Measurements from ENCODE around the gene EMD. TPM values are rescaled to one million over a fixed set of nuclear protein-coding genes. Genes with fewer than 3 reads are reported as not detected.
"Not testable (repeated sequence)": the region's sequence is repeated elsewhere in the genome, so short reads cannot be mapped to it uniquely, and the experiment has no call there.

The EMD gene
- total RNA-seq, 3 donors from 2014 or later, result 33.8 to 48.1 (median 45.6) TPM

DNA sequence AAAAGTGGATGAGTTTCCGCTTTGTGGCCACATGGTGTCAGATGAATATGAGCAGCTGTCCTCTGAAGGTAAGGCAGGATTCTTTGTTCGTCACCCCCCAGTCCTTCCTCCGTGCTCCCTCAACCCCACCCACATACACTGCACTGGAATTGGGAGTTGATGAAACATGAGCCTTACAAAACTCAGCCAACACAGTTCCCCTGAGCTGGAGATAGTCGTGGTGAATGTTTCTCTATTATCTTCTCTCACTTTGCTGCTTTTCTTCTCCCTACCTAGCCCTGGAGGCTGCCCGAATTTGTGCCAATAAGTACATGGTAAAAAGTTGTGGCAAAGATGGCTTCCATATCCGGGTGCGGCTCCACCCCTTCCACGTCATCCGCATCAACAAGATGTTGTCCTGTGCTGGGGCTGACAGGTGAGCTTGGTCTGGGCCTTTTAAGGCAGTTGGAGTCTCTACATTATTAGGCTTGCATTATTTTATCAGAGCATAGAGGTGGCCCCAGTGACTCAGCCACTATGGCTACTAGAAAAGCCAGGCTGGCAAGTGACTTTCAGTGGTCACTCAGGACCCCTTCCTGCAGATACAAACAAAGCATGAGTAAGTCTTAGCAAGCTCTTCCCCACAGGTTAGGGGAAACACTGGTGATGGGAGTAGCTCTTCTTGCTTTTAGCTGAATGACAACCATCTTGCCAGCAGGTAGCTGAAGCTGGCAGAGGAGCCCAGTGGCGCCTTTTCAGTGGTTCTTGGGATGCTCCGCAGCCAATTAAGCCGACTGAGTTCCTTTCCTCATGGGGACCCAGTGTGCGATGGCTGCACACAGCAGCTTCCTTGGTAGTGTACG lies 20.7 kb downstream of the EMD start:
- Histone ChIP-seq H3K27ac (peak overlapping the region; percentile 96 to 97), H3K4me3 (peak overlapping the region; percentile 69 to 84 (median 72)), H3K27me3 (peaks cover 0 to 17% of the 10 kb centered on the region in 2 donors), H3K9me3 (no peaks in the 10 kb centered on the region), H3K4me1 (no peaks in the 10 kb centered on the region), H3K36me3 (no peaks in the 10 kb centered on the region)
- TF ChIP-seq POLR2AphosphoS5 (IDR thresholded peaks at IDR 0.05), result peak in 1 of 3 donors; percentile 12
- no peak for TF ChIP-seq POLR2A (IDR thresholded peaks at IDR 0.05)
- no peak for DNase-seq (ENCODE audit: low spot score in 2 of 2)
- intact Hi-C loops (cut with DNase I; ENCODE audit: low total_unique reads), result no loop called here

DNA sequence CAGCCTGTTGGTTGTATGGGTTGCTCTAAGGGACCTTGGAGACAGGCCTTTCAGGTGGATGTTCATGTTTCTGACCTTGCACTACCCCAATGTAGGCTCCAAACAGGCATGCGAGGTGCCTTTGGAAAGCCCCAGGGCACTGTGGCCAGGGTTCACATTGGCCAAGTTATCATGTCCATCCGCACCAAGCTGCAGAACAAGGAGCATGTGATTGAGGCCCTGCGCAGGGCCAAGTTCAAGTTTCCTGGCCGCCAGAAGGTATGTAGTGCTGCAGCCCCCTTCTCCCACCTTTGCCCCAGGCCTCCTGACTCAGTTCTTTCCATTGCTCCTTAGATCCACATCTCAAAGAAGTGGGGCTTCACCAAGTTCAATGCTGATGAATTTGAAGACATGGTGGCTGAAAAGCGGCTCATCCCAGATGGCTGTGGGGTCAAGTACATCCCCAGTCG lies 21.3 kb downstream of the EMD start:
- peak overlapping the region in 1 of 2 donors; percentile 66 for H3K27ac ChIP-seq
- peak overlapping the region in 1 of 3 donors; percentile 84 for H3K4me3 ChIP-seq
- H3K36me3 ChIP-seq; H3K9me3 ChIP-seq; H3K4me1 ChIP-seq; intact Hi-C loops (cut with DNase I; ENCODE audit: low total_unique reads); DNase-seq (ENCODE audit: low spot score in 2 of 2): not testable (repeated sequence)
- H3K27me3 ChIP-seq, result peaks cover 0 to 18% of the 10 kb centered on the region in 2 donors

DNA sequence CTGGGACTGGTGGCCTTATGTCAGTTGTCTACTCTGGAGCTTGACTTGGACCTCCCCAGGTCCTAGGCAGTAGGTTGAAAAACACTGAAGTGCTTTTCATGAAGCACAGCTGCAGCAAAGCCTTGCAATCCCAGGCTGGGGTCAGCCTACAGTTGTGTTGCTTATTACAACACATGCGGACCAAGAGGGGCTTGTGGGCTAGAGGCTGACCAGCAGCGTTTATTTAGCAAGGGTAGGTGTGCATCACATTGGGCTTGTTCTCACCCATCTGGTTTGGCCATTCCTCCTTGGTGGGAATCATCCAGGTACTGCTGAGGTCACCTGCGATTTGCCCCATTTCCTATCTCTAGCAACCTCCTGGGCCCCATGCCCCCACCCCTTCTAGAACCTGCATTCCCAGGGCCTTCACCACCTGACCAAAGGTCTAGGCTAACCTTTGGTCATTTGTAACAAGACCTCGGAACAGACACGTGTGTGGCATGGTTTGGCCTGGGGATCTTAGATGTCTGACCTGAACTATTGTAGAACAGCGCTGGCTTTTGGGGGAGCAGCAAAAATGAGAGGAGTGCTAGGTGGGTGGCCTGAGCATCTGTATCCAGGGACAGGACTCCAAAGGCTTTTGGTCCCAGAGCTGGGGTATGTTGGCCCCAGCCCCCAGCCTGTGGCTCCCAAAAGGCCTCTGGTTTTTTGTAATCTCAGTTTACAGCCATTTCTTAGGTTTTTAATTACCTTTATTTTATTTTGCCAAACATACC lies 22.1 kb downstream of the EMD start:
- no peaks in the 10 kb centered on the region for H3K36me3 ChIP-seq
- no peak for DNase-seq (ENCODE audit: low spot score in 2 of 2)
- H3K4me1 ChIP-seq, result no peaks in the 10 kb centered on the region
- H3K9me3 ChIP-seq, result no peaks in the 10 kb centered on the region
- peak overlapping the region in 1 of 2 donors; percentile 22 for H3K27ac ChIP-seq
- H3K4me3 ChIP-seq, result no peak overlapping the region
- peaks cover 0 to 18% of the 10 kb centered on the region in 2 donors for H3K27me3 ChIP-seq
- TF ChIP-seq POLR2AphosphoS5 (IDR thresholded peaks at IDR 0.05) (peak in 1 of 3 donors; percentile 47), POLR2A (IDR thresholded peaks at IDR 0.05) (no peak)
- intact Hi-C loops (cut with DNase I; ENCODE audit: low total_unique reads), result no loop called here

GRCh38 chrX:154401918-154402621 lies 23.0 kb downstream of the EMD start:
- Histone ChIP-seq H3K9me3 (no peaks in the 10 kb centered on the region), H3K27ac (peak overlapping the region; percentile 50 to 55), H3K27me3 (peaks cover 0 to 18% of the 10 kb centered on the region in 2 donors), H3K36me3 (no peaks in the 10 kb centered on the region), H3K4me1 (no peaks in the 10 kb centered on the region), H3K4me3 (no peak overlapping the region)
- no peak for TF ChIP-seq POLR2A (IDR thresholded peaks at IDR 0.05)
- TF ChIP-seq, protein P1, sequence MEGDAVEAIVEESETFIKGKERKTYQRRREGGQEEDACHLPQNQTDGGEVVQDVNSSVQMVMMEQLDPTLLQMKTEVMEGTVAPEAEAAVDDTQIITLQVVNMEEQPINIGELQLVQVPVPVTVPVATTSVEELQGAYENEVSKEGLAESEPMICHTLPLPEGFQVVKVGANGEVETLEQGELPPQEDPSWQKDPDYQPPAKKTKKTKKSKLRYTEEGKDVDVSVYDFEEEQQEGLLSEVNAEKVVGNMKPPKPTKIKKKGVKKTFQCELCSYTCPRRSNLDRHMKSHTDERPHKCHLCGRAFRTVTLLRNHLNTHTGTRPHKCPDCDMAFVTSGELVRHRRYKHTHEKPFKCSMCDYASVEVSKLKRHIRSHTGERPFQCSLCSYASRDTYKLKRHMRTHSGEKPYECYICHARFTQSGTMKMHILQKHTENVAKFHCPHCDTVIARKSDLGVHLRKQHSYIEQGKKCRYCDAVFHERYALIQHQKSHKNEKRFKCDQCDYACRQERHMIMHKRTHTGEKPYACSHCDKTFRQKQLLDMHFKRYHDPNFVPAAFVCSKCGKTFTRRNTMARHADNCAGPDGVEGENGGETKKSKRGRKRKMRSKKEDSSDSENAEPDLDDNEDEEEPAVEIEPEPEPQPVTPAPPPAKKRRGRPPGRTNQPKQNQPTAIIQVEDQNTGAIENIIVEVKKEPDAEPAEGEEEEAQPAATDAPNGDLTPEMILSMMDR (IDR thresholded peaks at IDR 0.05), result no peak
- TF ChIP-seq POLR2AphosphoS5 (IDR thresholded peaks at IDR 0.05), result no peak
- no peak for DNase-seq (ENCODE audit: low spot score in 2 of 2)
- intact Hi-C loops (cut with DNase I; ENCODE audit: low total_unique reads), result no loop called here

DNA sequence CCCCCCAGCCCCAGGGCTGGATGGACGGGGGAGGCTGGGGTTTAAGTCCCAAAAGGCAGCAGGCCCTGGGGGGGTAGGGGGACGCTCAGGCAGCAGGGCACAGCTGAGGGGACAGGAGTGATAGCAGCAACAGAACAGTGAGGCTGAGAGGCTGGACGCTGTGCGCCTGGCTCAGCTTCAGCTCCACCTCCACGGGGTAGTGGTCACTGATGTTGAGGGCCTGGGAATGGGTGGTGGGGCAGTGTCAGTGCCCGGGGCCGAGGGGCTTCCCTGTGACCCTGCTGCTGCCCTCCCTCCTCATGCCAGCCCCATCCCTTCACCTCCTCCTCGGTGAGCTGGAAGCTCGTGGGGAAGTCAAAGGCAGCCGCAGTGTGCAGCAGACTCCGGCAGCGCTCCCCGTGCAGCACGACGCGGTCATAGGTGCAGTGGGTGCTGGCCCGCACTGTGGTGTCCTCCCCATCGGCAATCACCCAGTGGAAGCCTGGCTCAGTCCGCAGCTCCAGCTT lies 23.6 kb downstream of the EMD start:
- no peak for DNase-seq (ENCODE audit: low spot score in 2 of 2)

More for the DNA sequence above, 23.6 kb downstream of the EMD start:
- no peak overlapping the region for H3K4me3 ChIP-seq
- H3K36me3 ChIP-seq, result no peaks in the 10 kb centered on the region
- H3K9me3 ChIP-seq, result no peaks in the 10 kb centered on the region
- peaks cover 0 to 18% of the 10 kb centered on the region in 2 donors for H3K27me3 ChIP-seq
- no peak for TF ChIP-seq POLR2AphosphoS5 (IDR thresholded peaks at IDR 0.05)
- no peak for TF ChIP-seq POLR2A (IDR thresholded peaks at IDR 0.05)
- TF ChIP-seq, protein P1 (IDR thresholded peaks at IDR 0.05), result no peak
- intact Hi-C loops (cut with DNase I; ENCODE audit: low total_unique reads), result no loop called here
- no peaks in the 10 kb centered on the region for H3K4me1 ChIP-seq
- peak overlapping the region; percentile 50 to 55 for H3K27ac ChIP-seq
